Mononuclear cell (primary cell): ENCODE results near the gene NMT1. TPM values are rescaled to one million over a fixed set of nuclear protein-coding genes. Genes with fewer than 3 reads are reported as not detected.

Experiments
- H3K27me3 ChIP-seq: 2 replicates; pipeline ENCODE4 v1.6.0; 2011; ENCODE audit warnings: low read length, control low read depth; ENCODE audit not compliant: insufficient read depth
- H3K4me1 ChIP-seq: 2 replicates; pipeline ENCODE4 v1.5.1; 2011; ENCODE audit warnings: mild to moderate bottlenecking, low read length, control low read depth; ENCODE audit not compliant: insufficient read depth
- H3K4me3 ChIP-seq: 2 replicates; pipeline ENCODE4 v1.5.1; 2011; ENCODE audit warnings: mild to moderate bottlenecking, low read length, moderate library complexity
- H3K9me3 ChIP-seq: 2 replicates; pipeline ENCODE4 v1.5.1; 2011; ENCODE audit warnings: low read depth, mild to moderate bottlenecking, control low read depth, low read length
- total RNA-seq: library from RNA; depleted of rRNA; stranded (reverse); fragments of >200 nt; gene quantifications from one replicate; pipeline ENCODE4 v1.2.3, GENCODE V29; 2012

Gene NMT1
- total RNA-seq, 1 donor: 35.2 TPM

DNA sequence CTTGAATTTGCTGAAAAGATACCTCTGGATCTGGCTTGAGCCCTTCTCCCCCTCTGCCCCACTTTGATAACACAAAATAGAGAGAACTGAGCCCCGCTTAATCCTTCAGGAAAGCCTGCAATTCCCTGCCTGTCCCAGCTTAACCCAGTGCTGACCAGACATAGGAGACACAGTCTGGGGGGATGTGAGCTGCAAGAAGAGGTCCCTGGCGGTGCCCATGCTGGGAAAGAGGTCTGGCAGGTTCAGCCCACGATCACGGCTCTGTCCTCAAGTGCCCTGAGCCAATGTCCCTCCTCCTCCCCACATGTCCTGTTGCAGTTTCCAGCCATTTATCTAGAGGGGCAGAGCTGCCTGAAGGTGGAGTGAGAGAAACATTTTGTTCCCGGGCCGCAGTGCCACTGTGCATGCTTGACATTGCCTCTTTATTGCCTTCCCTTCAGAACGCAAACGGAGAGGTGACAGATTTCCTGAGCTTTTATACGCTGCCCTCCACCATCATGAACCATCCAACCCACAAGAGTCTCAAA, 42.2 kb downstream of the NMT1 start:
- H3K4me1 ChIP-seq: no peaks in the 10 kb centered on the region
- no peak overlapping the region for H3K4me3 ChIP-seq
- no peaks in the 10 kb centered on the region for H3K27me3 ChIP-seq

DNA sequence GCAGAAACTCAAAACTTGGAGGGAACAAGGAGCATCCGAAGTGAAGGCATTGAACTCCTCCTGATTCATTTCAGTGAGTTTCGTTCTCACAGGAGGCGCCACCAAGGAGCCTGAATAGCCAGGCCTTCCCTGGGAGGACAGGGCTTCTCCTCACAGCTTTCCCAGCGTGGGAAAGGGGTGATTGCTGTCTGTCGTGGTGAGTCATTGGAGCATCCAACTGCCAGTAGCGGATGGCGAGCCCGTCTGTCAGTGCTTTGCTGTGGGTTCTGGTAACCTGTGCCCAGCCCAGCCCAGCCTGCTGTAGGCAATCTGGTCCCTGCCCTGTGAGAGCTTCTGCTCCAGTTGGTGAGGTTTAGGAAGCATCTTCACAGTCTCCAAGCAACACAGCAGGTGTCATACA, 42.9 kb downstream of the NMT1 start:
- Histone ChIP-seq H3K27me3 (no peaks in the 10 kb centered on the region), H3K4me3 (no peak overlapping the region), H3K4me1 (no peaks in the 10 kb centered on the region), H3K9me3 (no peaks in the 10 kb centered on the region)

More for the DNA sequence above, 42.2 kb downstream of the NMT1 start:
- H3K9me3 ChIP-seq: no peaks in the 10 kb centered on the region

DNA sequence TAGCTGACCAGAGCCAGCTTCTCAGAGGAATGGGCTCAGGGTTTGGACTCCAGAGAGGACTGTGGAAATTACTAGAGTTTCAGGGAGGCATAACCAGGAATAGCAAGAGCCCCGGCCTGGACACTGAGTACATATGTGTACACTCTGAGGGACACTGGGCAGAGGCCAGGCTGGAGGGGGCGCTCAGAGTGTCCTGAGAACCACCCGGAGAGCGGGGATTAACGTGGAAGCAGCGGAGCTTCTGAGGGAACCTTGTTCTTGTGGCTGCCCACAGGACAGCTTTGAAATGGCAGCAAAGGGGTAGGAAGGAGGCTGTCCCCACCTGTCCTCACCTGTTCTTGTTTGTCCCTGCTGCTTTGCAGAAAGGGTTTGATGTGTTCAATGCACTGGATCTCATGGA, 43.4 kb downstream of the NMT1 start:
- Histone ChIP-seq H3K4me3 (no peak overlapping the region), H3K27me3 (no peaks in the 10 kb centered on the region), H3K9me3 (no peaks in the 10 kb centered on the region), H3K4me1 (no peaks in the 10 kb centered on the region)

DNA sequence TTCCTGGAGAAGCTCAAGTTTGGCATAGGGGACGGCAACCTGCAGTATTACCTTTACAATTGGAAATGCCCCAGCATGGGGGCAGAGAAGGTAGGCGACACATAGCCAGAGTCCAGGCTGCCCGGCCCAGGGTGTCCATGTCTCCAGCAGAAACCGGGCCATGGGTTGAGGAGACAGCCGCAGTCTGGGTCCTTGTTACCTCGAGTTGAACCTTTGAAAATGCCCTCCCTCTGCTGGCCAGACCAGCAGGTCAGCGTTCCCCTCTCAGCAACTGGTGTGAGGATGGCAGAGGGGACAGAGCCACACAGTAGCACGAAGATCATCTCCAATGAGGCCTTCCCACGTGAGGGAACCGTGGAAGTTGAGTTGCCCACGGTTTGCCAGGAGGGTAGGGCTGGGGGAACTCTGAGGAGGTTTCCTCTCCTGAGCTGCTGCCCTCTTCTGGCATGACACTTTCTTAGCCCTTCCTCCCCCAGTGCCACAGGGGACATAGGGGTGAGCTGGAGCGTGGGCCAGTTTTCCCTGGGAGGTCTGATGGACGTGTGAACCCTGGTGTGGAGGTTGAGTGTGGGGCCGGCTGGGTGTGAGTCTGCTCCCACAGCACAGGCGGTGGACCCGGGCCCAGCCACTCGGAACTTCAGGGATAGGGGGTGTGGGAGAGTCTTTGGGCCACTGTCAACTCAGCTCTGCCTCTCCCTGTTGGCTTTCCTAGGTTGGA, 43.9 kb downstream of the NMT1 start:
- no peaks in the 10 kb centered on the region for H3K9me3 ChIP-seq
- H3K27me3 ChIP-seq: no peaks in the 10 kb centered on the region
- H3K4me3 ChIP-seq: no peak overlapping the region
- H3K4me1 ChIP-seq: no peaks in the 10 kb centered on the region

DNA sequence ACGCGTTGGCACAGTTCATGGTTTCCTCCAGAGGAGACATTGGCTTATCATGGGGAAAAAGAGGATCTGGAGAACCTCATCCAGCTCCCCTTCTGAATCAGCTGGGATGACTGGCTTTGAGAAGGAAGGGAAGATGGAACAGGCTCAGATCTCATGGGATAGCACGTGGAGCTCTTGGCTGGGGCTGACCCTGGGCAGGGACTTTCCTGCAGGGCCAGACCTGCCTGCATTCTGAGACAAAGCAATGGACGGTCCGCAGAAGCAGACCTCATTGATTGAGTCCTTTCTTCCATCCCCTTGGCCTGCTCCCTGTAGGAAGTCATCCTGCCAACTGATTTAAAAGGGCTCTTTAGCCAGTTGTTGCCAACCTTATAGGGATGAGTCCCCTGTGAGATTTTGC, 45.0 kb downstream of the NMT1 start:
- Histone ChIP-seq H3K4me1 (no peaks in the 10 kb centered on the region), H3K9me3 (no peaks in the 10 kb centered on the region), H3K27me3 (no peaks in the 10 kb centered on the region), H3K4me3 (no peak overlapping the region)

DNA sequence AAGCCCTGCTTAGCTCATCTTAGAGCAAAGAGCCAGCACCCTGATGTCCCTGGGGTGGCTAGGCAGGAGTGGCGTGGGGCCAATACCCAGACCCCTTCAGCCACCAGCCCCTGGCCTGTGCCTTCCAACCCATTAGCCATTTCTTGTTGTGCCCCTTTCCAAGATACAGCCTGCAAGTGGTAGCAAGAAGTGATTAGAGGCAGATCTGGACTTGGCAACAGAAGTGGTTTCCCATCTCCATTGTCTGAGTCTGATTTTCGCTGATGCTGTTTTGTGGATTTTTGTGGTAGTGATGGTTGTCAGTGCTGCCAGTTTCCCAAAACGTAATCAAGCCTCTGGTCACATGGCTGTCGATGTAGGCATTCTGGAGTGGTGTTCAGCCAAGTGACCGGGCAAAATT, 45.5 kb downstream of the NMT1 start:
- Histone ChIP-seq H3K4me3 (no peak overlapping the region), H3K27me3 (no peaks in the 10 kb centered on the region), H3K4me1 (no peaks in the 10 kb centered on the region), H3K9me3 (no peaks in the 10 kb centered on the region)

DNA sequence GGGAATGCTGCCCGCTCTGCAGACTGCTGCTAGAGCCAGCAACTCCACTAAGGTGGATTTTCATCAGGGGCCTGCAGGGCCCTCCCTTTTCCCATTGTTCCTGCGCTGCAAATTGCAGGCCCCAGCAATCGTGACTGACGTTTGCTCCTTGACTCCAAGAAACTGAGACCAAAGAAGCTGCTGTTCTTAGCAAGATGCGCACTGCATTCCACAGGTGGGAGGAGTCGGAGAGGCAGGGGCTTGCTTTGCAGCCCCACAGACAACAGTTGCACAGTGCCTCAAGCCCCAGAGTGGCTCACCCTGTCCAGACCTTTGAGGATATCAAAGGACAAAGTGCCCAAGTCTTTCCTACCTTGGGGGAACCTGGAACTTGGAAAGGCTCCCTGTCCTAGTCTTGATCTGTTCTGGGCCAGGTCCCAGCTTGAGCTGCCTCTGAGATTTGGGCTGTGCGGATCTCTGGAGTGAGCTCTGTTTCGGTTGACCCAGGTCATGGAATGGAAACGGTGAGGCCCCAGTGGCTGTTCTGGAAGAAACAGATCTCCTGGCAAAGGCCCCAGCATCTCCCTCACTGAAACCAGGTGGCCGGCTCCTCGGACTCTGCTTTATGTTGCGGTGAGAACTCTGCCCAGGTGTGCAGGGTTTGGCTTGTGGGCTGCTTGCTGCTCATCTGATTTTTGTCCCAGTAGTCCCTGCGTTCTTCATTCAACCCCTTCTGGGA, 46.3 kb downstream of the NMT1 start:
- Histone ChIP-seq H3K4me3 (no peak overlapping the region), H3K27me3 (no peaks in the 10 kb centered on the region), H3K9me3 (no peaks in the 10 kb centered on the region), H3K4me1 (no peaks in the 10 kb centered on the region)

DNA sequence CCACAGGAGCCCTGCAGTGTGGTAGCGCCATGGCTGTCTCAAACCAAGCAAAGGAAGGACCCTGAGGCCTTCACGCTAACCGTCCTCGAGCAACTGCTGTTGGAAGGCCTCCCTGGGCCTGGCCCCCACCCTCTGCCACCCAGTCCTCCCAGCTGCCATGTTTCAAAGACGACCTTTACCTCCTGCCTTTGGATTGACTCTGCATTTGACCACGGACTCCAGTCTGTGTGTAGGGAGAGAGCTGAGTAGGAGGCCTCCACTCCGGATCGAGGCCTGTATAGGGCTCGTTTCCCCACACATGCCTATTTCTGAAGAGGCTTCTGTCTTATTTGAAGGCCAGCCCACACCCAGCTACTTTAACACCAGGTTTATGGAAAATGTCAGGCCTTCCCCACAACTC, 46.9 kb downstream of the NMT1 start:
- Histone ChIP-seq H3K4me1 (no peaks in the 10 kb centered on the region), H3K27me3 (no peaks in the 10 kb centered on the region), H3K9me3 (no peaks in the 10 kb centered on the region), H3K4me3 (no peak overlapping the region)

DNA sequence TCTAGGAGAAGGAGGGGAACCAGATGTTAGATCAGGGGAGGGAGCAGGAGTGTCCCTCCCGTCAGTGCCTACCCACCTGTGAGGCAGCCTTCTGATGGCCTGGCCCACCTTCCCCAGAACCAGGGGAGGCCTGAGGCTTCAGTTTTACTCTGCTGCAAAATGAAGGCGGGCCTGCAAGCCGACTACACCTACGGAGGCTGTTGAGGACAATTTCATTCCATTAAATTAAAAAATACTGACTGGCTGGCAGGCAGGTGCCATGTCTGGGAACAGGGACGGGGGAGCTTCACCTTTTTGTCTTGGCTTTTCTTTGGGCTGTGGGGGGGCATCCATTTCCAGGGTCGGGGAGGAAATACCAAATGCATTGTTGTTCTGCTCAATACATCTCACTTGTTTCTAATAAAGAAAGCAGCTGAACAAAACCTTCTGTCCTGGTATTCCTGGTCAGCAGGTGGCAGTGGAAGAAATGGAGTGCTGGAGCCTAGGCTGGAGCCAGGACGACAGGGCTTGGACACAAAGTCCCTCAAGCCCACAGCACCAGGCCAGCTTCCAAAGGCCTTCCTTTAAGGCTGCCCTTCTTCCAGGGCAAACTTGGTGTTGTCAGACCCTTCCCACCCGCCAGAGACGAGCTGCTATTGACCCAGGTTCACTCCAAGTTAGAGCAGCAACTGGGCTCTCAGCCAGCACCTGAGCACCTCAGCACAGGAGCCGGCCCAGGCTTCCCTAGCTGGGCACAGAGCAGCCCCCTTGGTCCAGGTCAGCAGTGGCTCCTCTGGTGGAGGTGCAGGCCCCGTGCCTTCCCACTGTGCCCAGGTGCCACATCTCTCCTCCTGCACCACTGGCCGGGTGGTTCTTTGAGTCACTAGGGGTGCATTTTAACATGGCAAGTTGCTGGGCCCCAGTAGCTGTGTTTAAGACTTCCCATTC, 47.7 kb downstream of the NMT1 start:
- H3K9me3 ChIP-seq: no peaks in the 10 kb centered on the region
- H3K27me3 ChIP-seq: no peaks in the 10 kb centered on the region
- H3K4me1 ChIP-seq: no peaks in the 10 kb centered on the region
- H3K4me3 ChIP-seq: no peak overlapping the region

DNA sequence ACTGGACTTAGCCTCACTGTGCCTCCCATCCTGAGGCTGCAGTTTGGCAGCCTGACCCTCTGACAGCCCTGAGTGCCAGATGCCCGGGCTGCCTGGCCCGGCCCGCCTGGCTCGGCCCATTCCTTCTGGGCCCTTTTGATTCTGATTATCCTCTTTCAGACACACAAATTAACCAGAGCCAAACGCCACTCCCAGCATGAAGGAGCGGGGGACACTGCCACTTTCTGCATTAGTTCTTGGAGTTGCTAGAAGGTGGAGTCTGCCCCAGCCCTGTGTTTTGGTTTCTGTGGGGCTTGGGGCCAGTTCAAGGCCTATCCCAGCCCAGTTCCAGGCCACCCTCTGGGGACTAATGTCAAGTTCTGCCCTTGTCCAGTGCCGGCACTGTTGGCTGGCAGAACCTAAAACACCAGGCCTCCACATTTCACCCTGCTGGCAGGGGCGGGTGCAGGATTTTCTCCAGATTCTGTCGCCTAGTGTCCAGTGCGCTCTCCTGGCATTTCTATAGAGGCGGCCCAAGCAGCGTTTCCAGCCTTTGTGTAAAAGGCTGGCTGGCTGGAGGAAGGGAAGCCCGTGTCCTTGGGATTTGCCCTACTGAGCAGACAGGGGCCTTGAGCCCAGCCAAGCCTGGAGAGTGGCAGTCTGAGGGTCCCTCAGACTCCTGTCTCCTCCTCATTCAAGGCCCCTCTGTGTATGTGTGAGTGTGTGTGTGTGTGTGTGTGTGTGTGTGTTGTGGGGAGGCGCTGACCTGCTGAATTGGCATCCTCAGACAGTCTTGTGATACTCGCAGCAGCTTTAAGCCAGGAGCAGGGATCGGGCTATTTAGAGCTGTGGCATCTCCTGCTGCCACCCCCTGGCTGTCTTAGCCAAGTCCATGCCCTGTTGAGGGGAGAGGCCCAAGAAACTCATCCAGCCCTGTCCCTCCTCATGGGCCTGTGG, 49.8 kb downstream of the NMT1 start:
- Histone ChIP-seq H3K4me1 (no peaks in the 10 kb centered on the region), H3K4me3 (no peak overlapping the region), H3K27me3 (no peaks in the 10 kb centered on the region), H3K9me3 (no peaks in the 10 kb centered on the region)

DNA sequence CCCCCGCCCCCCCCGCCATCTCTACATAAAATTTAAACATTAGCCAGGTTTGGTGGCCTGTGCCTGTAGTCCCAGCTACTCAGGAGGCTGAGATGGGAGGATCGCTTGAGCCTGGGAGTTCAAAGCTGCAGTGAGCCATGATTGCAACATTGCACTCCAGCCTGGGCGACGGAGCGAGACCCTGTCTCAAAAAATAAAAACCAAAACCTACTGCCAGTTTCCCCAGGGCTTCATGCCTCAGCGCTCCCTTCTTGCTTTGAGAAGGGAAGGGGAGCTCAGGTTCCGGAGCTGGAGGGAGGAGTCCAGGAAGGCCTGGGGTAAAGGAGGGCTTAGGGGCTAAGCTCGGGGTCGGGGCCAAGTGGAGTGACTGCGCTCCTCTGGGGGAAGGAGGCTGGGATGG, 50.7 kb downstream of the NMT1 start:
- H3K27me3 ChIP-seq: no peaks in the 10 kb centered on the region
- H3K4me3 ChIP-seq: no peak overlapping the region
- no peaks in the 10 kb centered on the region for H3K9me3 ChIP-seq
- no peaks in the 10 kb centered on the region for H3K4me1 ChIP-seq

DNA sequence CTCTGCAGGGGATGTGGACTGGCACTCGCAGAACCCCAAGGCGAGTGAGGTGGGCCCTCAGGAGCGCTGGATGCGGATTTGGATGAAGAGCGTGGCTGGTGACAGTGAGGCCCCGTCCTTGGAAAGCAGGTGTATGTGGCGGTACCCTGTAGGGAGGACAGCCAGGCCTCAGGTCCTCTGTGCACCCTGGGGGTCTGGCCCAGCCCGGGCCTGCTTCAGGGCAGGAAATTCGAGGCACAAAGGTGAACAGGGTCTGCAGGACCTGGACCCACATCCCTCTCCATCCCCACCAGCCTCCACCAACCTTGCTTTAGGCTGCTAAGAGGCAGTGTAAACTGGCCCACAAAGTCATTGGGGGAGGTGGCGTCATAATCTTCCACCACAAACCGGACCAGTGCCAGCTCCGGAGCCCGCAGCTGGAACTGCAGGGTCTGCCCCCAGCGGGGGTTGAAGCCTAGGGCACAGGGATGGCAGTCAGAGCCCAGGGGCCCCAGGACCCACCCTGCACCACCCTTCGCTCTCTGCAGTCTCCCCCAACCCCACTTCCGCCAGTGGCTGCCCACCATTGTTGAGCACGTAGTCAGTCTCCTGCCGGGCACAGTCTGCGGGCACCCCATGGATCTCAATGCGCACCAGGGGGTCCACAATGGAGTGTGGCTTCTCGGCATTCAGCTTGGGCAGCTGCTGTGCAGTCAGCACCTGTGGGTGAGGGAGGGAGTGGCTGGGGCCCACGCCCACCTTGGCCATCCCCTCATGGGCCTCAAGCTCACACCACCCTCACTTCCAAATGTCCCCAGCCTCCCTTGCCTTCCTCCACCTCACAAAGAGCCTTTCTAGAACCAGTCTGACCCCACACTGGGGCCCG, 51.7 kb downstream of the NMT1 start:
- H3K27me3 ChIP-seq: no peaks in the 10 kb centered on the region

DNA sequence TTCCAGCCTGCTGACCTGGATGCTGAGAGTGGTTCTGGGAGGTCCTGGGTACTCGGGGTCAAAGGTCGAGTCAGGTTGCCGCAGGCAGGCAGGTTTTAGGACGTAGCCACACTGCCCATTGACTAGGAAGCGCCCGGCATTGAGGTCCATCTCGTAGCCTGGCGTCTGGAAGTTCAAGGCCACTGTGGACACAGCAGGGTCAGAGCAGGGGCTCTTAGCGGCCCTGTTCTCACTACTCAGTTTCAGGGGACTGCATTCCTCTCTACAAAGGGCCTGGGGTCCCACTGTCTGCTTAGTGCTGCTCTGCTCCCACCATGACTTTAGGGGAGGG, 52.3 kb downstream of the NMT1 start:
- H3K4me1 ChIP-seq: no peaks in the 10 kb centered on the region
- no peak overlapping the region for H3K4me3 ChIP-seq
- H3K27me3 ChIP-seq: no peaks in the 10 kb centered on the region
- H3K9me3 ChIP-seq: no peaks in the 10 kb centered on the region

More for the DNA sequence above, 51.7 kb downstream of the NMT1 start:
- Histone ChIP-seq H3K4me1 (no peaks in the 10 kb centered on the region), H3K9me3 (no peaks in the 10 kb centered on the region), H3K4me3 (no peak overlapping the region)
